GM12865 (cell line): ENCODE measurements around the gene GPC6.

Experiments
- DNase-seq: peaks from one replicate; pipeline ENCODE4 v3.0.0; 2010; ENCODE audit warnings: low read depth
- H3K4me3 ChIP-seq: 2 replicates; pipeline ENCODE4 v1.5.1; 2011; ENCODE audit warnings: mild to moderate bottlenecking, low read depth, low read length, control low read depth
- TF ChIP-seq, protein P1 (sequence below): IDR thresholded peaks from 2 replicates; pipeline ENCODE4 v1.5.1; 2011; ENCODE audit warnings: low read length, control low read depth, low read depth, inconsistent platforms; ENCODE audit not compliant: insufficient read depth; ENCODE audit errors: missing control alignments

Gene GPC6

DNA sequence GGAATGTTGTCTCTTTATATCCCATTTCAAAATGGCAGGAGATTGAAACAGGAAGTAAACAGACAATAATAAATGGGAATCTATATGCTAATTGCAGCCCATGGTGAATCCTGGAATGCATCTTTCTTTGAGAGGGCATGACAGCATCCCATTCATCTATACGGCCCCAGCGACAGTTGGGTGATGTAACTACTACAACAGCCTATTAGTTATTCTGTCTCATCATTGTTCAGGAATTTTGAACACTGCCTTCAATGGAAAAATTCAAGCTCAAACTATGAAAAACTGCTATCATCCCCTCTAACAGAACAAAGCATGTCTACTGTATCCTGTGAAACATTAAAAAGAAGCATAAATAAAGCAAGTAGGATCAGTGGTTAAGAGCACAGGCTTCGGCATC lies 990.8 kb downstream of the GPC6 start:
- TF ChIP-seq, protein P1, sequence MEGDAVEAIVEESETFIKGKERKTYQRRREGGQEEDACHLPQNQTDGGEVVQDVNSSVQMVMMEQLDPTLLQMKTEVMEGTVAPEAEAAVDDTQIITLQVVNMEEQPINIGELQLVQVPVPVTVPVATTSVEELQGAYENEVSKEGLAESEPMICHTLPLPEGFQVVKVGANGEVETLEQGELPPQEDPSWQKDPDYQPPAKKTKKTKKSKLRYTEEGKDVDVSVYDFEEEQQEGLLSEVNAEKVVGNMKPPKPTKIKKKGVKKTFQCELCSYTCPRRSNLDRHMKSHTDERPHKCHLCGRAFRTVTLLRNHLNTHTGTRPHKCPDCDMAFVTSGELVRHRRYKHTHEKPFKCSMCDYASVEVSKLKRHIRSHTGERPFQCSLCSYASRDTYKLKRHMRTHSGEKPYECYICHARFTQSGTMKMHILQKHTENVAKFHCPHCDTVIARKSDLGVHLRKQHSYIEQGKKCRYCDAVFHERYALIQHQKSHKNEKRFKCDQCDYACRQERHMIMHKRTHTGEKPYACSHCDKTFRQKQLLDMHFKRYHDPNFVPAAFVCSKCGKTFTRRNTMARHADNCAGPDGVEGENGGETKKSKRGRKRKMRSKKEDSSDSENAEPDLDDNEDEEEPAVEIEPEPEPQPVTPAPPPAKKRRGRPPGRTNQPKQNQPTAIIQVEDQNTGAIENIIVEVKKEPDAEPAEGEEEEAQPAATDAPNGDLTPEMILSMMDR: no peak
- no peak for DNase-seq

DNA sequence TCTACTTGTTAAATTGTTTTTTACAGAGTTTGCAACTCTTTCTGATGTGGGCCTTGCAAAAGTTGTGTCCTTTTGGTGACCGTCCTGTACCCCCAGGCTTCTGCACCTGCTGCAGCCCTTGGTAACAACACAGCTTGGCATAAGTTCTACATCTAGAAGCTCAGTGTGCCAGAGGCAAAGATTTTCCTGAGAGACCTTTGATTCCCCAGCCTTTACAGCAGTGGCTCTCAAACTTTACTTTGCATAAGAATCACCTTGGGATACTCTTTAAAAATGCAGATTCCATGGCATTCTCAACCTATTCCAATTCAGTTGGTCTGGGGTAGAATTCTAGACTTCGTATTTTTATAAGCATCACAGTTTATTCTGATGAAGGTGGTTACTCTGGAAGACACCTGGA lies 991.9 kb downstream of the GPC6 start:
- no peak for DNase-seq
- H3K4me3 ChIP-seq: no peak overlapping the region
- TF ChIP-seq, protein P1: no peak

More for the DNA sequence above, 990.8 kb downstream of the GPC6 start:
- no peak overlapping the region for H3K4me3 ChIP-seq

DNA sequence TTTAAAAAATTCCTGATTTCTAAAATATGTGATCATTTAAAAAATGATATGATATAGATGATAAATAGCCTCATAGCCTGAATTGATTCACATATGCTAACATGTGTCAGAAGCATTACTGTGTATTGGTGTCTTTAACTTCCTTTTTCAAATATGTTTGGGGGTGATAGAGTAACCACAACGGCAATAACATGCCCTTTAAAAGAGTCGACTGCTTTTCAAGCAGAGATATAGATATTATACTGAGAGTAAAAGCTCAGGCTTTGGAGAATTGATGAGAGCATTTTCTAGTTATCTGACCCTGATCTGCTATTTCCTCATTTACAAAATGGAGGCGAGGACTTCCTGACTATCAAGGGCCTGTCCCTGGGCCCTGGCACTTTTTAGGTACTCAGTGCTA lies 992.3 kb downstream of the GPC6 start:
- H3K4me3 ChIP-seq: no peak overlapping the region
- no peak for DNase-seq
- TF ChIP-seq, protein P1: no peak

DNA sequence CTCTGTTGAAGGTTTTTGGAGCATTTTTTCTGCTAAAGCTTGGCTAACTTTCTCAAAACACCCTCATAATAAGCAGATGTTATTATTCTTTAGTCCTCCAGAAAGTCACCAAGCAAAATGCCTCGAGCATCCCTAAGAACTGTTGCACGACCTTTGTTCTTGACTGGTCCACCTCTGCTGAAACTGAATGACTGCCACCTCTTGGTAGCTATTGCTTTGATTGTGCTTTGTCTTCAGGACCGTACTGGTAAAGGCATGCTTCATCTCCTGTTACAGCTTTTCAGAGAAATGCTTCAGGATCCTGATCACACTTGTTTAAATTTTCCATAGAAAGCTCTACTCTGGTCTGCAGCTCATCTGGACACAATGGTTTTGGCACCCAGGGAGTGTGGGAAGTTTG lies 998.1 kb downstream of the GPC6 start:
- DNase-seq: no peak
- TF ChIP-seq, protein P1: no peak
- no peak overlapping the region for H3K4me3 ChIP-seq

DNA sequence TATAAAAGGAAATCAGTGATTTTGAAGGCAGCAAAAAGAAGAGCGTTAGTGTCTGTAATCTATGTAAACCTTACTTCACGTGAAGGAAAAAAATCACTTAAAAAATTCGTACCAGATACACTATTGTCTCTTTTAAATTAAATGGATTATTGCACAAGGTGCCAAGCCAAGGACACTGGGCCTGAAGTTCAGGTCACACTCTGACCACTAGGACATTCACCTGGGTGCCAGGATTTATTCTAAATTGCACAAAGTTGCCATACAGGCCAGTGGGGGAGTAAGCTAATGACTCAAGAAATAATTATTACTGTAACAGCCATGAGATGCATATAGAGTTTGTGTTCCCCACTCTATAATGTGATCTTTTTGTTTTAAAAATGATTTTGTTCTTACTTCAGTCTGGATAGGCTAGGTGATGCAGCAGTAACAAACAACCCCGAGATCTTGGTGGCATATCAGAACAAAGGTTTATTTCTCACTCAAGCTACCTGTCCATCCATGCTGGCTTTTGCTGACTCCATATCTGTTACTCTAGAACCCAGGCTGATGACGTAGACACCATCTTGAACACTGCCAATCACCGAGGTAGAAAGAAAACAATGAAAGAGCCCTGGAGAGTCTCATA lies 1000.8 kb downstream of the GPC6 start:
- DNase-seq: no peak
- H3K4me3 ChIP-seq: no peak overlapping the region
- TF ChIP-seq, protein P1: no peak

DNA sequence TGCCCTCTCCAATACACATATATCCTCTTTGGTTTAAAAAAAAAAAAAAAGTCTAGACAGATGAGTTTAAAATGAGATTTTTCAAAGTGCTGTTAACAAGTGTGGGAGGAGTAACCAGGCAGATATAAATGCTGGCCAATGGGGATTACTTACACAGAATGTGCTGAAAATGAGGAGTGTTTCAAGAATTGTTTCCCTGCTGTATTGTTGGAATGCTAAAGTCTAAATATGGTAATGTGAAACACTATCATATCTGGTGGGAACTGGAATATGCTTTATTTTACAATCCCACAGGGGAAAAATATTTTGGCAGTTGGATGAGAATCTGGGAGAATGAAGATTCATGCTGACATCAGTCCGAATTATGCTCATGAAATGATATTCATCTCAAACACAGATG lies 1002.2 kb downstream of the GPC6 start:
- H3K4me3 ChIP-seq: no peak overlapping the region
- DNase-seq: no peak
- TF ChIP-seq, protein P1: no peak

DNA sequence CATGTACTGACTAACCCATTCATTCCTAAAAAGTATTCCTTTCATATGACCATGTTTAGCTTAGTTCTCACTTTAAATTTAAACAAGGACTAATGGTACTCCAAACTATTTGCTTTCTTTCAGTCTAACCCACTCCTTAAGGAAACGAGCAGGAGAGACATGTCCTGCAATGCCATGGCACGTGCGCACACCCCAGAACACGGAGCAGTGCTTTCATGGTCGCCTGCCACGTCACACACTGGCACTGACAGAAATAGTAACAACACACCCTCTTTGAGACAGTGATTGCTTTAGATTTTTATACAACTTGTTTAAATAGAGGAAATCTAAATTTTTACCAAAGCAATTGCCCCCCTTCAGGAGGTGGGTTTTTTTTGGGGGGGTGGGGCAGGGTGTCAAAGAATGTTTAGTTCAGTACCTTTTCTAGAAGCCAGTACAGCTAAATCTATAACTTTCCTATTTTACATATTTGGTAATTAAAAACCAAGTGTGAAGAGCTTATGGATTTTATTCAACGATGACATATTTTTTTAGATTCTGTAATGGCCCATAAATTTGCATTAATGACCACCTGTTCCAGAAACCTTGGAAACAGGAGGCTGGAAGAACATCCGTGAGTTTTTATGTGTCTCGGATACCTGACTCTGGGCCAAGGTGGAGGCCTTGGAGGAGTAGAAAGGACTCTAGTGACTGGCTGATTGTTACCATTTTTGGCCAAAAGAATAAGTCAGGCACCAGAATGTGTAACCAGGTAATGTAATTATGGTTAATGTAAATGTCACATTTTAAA lies 1005.7 kb downstream of the GPC6 start:
- H3K4me3 ChIP-seq: no peak overlapping the region
- DNase-seq: no peak
- TF ChIP-seq, protein P1: no peak
